ENCODE results near the gene KCND3.

DNA sequence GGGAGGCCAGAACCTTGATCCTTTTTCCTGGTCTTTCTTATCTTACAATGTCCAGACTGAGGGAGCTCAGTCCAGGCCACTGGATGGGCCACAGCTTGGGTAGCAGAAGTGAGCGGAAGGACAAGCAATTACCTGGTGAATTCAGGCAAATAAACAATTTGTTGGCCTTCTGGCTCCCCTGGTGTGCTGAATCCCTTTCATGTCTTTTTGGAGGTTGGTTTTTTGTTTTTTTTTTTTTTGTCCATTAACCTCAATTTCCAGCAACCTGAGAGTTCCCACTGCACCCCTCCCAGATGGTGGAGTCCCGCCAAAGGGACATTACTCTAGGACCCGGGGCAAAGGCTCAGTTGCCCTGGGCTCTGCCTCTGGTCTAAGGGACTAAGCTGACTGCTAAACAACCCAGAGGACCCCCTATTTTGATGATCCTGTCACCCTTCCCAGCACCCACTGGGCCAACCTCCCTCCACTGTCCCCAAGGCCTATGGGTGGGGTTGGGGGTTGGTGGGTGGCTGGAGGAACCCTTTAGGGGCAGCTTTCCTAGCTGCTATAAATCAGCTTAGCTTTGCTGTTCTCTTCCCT is 85.5 kb downstream of the KCND3 start:
- no peak for TF ChIP-seq EZH2 (IDR thresholded peaks at IDR 0.05; ENCODE audit: insufficient read depth, low read length)
- TF ChIP-seq, protein P1, sequence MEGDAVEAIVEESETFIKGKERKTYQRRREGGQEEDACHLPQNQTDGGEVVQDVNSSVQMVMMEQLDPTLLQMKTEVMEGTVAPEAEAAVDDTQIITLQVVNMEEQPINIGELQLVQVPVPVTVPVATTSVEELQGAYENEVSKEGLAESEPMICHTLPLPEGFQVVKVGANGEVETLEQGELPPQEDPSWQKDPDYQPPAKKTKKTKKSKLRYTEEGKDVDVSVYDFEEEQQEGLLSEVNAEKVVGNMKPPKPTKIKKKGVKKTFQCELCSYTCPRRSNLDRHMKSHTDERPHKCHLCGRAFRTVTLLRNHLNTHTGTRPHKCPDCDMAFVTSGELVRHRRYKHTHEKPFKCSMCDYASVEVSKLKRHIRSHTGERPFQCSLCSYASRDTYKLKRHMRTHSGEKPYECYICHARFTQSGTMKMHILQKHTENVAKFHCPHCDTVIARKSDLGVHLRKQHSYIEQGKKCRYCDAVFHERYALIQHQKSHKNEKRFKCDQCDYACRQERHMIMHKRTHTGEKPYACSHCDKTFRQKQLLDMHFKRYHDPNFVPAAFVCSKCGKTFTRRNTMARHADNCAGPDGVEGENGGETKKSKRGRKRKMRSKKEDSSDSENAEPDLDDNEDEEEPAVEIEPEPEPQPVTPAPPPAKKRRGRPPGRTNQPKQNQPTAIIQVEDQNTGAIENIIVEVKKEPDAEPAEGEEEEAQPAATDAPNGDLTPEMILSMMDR (IDR thresholded peaks at IDR 0.05; ENCODE audit: insufficient read depth, low read depth, low read length) = no peak

All from astrocyte (in vitro differentiated cells and primary cell).